Superior temporal gyrus (tissue), 1 donor: ENCODE data around the gene PMEPA1.

Experiments
- DNase-seq: peaks from one replicate; pipeline ENCODE4 v3.0.0-alpha.2; 2016; ENCODE audit errors: extremely low spot score

PMEPA1 gene

GRCh38 chr20:57622579-57623381 lies 87.0 kb downstream of the PMEPA1 start:
- DNase-seq = no peak

DNA sequence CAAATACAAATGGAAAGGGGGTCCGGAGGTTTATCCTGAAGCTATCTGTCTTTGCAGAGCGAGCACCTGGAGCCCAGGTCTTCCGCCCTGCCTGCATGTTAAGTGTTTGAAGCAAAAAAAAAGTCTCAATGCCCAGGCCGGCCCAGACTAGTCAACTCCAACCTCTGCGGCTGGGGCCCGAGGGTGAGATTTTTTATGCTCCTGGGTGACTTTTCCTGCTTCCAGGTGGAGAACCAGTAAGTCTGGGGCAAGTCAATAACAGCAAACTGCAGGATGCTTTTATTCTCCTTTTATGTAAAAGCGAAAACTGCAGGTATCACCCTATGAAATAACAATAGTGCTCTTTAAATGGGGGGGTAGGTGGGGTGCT lies 87.6 kb downstream of the PMEPA1 start:
- DNase-seq = no peak

DNA sequence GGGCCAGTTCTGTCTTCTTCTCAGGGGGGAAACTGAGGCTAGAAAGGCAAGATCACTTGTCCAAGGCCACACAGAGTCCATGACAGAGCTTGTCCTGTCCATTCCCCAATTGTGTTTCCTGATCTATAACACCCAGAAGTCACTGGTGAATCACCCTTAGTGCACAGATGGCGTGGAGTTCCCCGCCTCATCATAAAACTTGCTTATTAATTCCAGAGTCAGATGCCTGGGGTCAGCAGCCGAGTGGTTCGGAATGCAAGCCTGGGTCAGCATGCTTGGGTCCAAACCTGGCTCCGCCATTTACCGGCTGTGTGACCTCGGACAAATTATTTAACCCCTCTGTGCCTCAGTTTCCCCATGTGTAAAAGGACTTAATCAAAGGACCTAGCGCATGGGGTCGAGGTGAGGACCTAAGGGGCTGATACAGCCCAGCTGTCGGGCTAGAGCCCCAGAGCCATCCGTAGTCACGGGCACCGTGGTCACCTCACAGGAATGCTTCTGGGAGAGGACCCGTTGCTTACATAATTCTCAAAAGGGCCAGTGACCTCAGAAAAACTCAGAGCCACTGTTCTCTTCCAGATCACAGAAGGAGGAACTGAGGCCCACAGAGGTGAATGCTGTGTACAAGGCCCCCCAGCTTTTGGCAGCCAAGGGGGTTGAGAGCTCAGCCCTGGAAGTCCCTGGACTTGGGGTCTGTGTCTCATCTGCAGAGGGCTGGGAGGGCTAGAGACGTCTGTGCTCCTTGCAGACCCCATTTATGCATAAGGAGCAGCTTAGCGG lies 88.2 kb downstream of the PMEPA1 start:
- DNase-seq = no peak

DNA sequence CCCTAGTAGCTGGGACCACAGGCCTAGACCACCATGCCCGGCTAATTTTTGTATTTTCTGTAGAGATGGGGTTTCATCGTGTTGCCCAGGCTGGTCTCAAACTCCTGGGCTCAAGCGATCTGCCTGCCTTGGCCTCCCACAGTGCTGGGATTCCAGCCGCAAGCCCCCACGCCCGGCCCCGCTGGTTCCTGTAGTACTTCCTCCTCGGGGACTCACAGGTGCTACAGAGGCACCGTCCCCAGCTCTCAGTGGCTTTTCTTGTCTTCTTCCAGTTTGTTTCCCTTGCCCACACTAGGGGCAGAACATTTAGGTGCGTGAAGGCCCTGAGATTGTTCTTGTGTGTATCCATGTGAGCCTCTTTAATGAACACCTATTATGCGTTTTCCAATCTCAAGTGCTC lies 88.8 kb downstream of the PMEPA1 start:
- no peak for DNase-seq

DNA sequence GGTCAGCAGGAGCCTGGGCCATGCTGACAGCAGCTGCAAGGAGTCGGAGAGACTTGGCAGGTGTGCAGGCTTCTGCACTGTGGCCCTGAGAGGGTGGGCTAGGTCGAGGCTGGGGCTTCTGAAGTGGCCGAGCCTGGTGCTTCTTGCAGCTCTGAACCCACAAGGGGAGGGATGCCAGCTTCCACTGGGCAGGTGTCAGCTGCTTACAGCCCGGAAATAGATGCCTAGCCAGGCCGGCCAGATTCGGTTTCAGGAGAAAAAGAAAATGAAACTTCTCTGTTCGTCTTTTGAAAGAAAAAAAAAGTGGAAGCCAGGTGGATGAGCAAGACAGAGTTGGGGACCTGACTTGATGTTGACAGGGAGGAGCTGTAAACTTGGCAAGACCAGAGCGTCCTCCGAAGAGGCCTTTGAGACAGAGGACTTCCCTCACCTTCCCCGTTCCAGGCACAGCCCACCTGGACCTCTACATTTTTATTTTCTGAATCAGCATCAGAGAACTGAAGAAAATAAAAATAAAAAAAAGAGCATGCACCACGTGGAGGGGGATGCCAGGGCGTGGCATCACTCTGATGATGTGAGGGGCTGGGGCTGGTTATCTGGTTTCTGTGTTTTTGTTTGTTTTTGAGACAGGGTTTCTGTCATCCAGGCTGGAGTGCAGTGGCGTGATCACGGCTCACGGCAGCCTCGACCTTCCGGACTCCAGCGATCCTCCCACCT lies 89.4 kb downstream of the PMEPA1 start, which contains the start of gene ZBP1:
ZBP1 (minus strand) TSS at position 153 of the 717 bp plus-strand sequence; CDS start at position 22, 131 bp downstream.
- no peak for DNase-seq

- DNase-seq = no peak
These were observed 90.6 kb downstream of the PMEPA1 start for GRCh38 chr20:57619051-57619831.

DNA sequence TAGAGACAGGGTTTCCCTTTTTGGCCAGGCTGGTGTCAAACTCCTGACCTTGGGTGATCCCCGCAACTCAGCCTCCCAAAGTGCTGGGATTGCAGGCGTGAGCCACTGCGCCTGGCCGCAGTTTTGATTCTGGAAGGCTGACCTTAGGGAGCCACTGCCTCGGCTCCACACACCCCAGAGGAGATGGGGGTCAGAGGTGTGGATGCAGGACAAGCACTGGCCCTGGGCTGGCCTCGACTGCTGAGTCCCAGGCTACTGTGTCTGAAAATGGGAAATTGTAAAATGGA lies 91.1 kb downstream of the PMEPA1 start:
- no peak for DNase-seq

GRCh38 chr20:57618091-57618763 lies 91.6 kb downstream of the PMEPA1 start:
- DNase-seq = no peak

GRCh38 chr20:57617079-57617795 lies 92.6 kb downstream of the PMEPA1 start:
- no peak for DNase-seq

GRCh38 chr20:57616143-57616951 lies 93.5 kb downstream of the PMEPA1 start:
- DNase-seq = no peak

DNA sequence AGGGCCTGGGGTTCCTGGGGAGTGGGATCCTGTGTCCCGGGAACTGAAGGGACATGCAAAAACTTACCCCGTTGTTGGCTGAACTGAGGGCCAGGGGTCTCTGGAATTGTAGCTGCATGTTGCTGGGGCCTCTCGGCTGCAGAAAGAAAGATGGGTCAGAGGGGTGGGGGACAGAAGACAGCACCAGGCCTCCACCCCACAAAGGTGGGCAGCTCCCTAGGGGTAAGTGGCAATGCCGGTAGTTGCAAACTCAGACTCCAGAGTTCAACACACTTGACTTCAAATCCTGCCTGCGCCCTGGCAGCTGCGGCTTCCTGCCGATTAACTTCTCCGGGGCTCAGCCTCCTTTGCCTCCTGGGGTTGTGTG lies 94.4 kb downstream of the PMEPA1 start:
- no peak for DNase-seq

- DNase-seq = no peak
These were observed 95.0 kb downstream of the PMEPA1 start for GRCh38 chr20:57614490-57615444.

GRCh38 chr20:57613481-57613921 lies 96.3 kb downstream of the PMEPA1 start:
- DNase-seq = no peak

DNA sequence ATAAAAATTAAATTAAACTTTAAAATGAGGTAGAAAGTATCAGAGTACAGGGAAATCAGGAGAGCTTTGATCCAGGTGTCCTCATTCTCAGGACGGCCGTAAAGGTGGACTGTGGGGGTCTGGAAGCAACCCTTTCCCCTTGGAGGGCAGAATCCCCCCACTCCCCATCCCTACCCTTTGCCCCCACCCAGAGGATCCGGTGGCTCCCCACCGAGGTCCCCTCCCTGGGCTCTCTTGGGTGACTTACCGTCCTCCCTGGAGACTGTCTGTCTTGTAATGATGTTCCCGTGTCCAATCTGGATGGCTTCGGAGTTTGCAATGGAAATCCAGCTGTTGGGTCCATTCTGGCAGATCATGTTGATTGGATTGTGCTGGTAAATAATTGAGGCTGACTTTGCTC lies 96.9 kb downstream of the PMEPA1 start:
- DNase-seq = no peak

DNA sequence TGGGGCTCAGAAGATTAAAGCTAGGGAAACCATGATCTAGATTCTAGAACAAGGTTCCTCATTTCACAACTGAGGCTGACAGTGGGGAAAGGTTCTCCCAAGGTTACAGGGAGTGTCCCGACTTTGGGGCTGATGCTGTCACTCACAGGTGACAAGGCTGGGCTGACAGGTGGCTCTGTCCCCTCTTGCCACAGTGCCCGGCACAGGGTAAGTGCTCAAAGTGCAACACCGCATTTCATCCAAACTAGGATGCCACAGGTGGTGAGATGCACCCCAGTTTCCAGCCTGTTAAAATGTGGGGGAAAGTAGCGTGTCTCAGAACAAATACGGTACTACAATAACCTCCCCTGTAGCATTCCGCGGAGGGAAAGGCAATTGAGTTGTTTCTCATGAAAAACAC lies 97.4 kb downstream of the PMEPA1 start:
- DNase-seq = no peak

- DNase-seq = peak; percentile 38
These were observed 98.1 kb downstream of the PMEPA1 start for GRCh38 chr20:57611586-57612311.

DNA sequence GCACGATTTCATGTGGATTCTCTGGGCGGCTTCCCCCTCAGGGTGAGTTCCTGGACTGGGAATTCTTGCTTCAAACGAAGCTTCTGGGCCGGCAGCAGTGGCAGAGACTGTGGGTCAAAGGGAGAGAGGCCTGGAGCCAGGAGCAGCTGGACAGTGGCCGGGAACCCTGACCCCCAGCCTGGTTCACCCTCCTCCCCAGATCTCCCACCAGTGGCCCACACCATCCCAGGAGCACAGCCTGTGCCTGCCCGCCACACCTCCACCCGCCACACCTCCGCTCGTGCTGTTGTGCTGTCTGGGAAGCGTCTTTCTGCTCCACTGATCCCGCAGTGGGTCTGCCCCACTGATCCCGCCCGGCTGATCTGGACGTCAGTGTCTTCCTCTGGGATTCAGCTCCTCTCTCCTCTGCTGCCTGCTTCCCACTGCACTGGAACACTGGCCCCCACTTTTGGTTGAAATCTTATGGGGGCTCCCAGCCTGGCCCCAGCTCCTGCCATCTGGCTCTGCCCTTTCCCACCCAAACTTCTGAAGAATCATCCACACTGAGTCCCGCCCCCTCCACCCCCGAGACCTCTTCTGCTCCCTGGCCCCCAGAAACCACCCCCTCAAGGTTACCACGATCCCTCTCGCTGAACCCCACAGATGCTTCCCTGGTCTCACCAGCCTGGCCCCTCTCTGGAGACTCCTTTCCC lies 99.4 kb downstream of the PMEPA1 start:
- no peak for DNase-seq
